GM19099 (cell line): Measurements from ENCODE around the gene DCAF17.
A peak's percentile ranks its signal among the peaks of the same experiment; 100 is the strongest.

Source experiments
- POLR2A ChIP-seq: IDR thresholded peaks from 3 replicates; pipeline ENCODE4 v1.6.1; 2011; ENCODE audit warnings: low read depth; ENCODE audit not compliant: insufficient read length; ENCODE audit errors: extremely low read depth

Gene DCAF17

DNA sequence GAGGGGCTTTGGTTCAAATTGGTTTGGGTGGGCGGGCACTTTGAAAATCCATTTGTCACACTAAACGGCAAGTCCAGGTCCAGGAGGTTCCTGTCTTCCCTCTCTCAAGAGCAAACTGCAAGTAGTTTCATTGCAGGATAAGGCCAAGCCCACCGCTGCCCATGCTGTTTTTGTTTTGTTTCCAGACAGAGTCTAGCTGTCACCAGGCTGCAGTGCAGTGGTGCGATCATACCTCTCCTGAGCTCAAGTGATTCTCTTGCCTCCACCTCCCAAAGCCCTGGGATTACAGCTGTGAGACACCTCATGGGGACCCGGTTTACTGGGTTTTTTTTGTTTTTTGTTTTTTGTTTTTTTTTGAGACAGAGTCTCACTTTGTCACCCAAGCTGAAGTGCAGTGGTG is 86.4 kb downstream of the DCAF17 start:
- TF ChIP-seq POLR2A = no peak

DNA sequence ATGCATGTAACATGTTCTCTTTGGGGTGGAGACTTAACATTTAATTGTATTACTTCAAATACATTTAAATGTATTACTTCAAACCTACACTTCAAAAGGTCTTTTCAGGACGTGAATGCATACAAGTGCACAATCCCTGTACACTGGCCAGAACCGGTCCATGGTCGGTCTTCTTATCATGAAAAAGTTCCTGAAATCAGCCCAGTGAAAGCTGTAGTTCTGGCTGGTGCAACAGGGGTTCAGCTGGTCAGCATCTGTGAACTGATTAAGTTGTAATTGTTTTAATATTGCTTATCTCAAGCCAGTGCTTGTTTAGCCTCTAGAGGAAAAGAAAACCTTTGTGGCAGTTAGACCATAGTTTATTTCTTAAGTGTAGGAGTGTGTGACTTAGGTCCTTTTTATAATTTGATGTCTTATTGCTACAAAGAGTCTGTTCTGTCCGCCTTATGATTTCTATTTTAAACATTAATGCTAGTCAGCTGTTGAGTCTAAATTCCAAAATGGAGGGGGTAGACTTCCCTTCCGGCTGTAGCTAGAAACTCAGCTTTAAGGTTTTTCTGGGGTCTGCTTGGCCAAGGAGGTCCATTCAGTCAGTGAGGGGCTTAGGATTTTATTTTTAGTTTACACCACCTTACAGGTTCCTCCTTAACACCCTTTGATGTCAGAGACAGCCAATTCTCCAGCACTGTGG is 87.5 kb downstream of the DCAF17 start:
- no peak for TF ChIP-seq POLR2A

DNA sequence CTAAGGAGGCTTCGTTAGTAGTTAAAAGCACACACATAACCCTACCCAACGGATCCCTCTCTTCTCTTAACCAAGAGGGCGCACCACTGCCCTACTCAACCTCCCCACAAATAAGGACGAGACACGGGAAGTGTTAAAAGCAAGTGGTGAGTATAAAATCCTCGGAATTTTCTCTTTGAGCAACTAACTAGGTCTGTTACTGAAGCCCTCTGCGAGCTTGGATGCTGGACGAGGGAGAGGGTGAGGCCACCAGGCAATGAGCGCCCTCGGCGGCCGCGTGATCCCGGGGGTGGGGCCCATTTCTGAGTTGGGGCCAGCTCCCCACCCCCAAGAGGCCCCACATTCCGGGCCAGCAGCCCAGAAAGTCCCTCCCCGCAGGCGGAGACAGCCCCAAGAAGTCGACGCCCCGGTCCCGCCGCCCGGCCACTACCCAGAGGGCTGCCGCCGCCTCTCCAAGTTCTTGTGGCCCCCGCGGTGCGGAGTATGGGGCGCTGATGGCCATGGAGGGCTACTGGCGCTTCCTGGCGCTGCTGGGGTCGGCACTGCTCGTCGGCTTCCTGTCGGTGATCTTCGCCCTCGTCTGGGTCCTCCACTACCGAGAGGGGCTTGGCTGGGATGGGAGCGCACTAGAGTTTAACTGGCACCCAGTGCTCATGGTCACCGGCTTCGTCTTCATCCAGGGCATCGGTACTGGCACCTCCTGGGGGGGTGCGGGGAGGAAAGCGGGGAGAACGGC is 88.2 kb downstream of the DCAF17 start, which contains the start of gene CYBRD1:
Gene CYBRD1, plus strand, starts transcription at position 423 of the 736 bp plus-strand sequence. Its CDS starts 72 bp downstream, at position 495.
- peak; percentile 55 for TF ChIP-seq POLR2A

DNA sequence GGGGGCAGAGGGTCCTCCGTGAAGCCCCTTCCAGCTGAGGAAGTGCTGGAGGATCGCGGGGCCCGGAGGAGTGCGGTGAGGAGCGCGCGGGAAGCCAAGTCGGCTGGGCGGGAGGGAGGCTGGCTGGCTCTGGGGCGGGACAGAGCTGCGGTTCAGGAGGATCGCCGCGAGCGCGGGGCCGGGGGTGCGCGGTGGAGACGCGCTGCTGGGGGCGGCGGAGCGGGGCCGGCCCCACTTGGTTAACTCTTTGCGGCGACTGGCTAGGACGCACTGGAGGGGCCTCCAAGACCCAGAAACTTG is 88.7 kb downstream of the DCAF17 start:
- TF ChIP-seq POLR2A = no peak

DNA sequence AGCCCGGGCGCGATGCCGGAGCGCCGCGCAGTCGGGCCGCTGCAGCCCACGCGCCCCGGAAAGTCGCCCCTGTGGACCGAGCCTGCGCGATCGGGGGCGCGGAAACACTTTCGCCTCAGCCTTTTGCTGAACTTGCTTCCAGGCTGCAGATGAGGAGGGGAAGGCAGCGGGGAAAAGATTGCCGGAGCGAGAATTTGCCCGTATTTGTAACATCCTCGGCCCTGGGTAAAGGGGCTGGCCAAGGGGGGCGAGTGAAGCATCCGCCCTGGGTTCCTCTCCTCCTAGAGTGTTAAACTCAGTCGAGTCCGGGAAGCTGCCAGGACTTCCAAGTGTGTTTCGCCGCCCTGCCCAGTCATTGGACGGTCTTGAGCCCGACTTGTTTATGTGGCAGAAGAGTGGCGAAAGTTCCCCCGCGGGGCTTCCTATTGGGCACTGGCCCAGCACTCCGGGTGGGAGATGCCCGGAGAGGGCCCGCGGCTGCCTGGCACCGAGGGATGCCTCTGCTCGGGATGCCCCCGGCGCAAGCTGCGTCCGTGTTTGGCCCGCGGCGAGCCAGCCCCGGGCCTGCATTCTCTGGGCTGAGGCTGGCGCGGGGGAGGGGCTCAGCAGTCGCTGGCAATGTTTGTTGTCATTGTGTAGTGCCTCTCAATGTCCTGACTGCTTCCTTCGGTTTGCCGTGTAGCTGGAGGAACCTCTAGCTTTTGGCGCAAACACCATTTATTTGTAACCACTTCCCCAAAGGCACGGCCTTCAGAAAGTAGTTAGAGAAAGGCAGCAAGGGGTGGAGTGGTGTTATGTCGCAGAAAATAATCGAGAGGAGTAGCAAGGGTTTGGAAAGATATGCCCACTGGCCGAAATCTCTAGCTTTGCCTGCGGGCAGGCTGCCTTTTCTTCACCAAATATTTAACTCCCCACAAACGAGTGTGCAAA is 89.3 kb downstream of the DCAF17 start:
- TF ChIP-seq POLR2A = peak; percentile 42

DNA sequence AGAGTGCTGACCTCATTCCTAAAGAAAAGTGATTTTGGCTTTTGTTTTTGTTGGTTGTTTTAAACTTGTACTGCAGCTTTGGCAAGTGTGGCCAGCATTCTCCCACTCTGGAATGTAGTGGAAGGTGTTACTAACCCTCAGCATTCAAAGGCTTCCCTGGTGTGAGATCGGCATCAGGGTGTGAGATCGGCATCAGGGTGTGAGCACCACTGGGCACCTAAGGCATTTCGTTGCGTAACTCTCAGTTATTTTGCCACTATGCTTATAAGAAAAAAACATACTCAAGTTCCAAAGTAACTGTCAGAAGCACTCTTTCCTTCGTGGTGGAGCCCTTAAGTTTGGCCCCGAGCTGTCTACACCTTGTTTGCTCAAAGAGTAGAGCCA is 90.0 kb downstream of the DCAF17 start:
- no peak for TF ChIP-seq POLR2A

DNA sequence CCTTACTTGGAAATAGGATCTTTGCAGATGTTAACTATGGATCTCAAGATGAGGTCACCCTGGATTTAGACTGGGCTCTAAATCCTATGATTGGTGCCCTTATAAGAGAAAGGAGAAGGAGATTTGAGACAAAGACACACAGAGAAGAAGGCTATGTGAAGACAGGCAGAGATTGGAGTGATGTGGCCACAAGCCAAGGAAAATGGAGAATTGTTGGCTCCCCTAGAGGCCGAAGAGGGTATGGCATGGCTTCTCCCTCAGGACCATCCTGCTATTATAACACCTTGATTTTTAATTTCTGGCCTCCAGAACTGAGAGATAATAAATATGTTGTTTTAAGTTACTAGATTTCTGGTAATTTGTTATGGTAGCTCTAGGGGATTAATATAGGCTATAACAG is 95.9 kb downstream of the DCAF17 start:
- no peak for TF ChIP-seq POLR2A

DNA sequence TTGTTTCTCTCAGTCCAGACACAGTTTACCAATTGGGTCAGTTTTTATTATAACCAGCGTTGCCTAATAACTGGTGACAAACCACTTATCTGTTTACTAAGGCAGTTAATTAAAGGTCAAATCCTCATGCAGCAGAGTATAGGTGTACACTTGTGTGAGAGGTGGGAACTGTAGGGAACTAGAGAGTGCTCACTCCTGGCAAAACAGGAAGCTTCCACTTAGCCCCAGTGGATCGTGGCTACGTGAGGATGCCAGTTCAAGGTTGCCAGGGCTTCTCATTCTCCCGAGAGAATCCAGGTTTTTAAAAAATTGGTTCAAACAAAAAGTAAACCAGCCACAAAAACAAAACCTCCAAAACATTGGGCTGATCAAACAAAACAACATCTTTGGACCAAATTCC is 96.4 kb downstream of the DCAF17 start:
- no peak for TF ChIP-seq POLR2A

- TF ChIP-seq POLR2A = no peak
These were observed 97.3 kb downstream of the DCAF17 start for GRCh38 chr2:171531291-171531690.

DNA sequence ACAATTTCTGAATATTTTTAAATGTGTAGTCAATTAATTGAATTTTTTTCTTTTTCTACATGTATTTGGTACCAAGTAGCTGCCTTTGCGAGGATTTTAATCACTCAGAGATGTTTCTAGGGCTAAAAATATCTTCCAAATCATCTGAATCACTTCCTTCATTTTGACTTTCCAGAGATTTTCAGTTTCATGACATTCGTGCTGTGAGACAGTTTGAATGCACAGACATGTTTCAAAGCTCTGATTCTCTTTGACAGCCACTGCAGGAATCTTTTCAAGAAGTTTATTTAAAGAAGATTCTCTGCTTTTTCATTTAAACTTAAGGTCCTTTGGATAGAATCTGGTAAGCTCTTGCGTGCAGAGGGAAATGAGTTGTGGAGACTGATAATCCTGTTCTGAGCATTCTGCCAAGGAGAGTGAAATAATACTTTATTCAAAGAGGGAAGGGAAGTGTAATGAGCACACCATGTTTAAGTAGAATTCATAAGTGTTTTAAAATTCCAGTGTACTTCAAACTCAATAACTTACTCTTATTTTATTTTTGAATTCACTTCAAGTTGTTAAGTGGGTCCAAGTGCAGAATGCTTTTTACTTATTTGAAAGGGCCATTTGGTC is 97.9 kb downstream of the DCAF17 start:
- no peak for TF ChIP-seq POLR2A

- no peak for TF ChIP-seq POLR2A
These were observed 99.3 kb downstream of the DCAF17 start for GRCh38 chr2:171533331-171533730.
